M059J (cell line): ENCODE results near the gene CCDC40. TPM values are rescaled to one million over a fixed set of nuclear protein-coding genes. Genes with fewer than 3 reads are reported as not detected.

Experiments used
- DNase-seq: peaks from one replicate; pipeline ENCODE4 v3.0.0-alpha.2; 2012; ENCODE audit warnings: low read depth
- total RNA-seq: library from RNA; depleted of rRNA; stranded (reverse); fragments of >200 nt; shearing (Covaris generic); gene quantifications from 2 replicates; pipeline ENCODE4 v1.2.3, GENCODE V29; 2014

The CCDC40 gene
- total RNA-seq, 1 experiment from 2014 or later = 0.94 TPM

DNA sequence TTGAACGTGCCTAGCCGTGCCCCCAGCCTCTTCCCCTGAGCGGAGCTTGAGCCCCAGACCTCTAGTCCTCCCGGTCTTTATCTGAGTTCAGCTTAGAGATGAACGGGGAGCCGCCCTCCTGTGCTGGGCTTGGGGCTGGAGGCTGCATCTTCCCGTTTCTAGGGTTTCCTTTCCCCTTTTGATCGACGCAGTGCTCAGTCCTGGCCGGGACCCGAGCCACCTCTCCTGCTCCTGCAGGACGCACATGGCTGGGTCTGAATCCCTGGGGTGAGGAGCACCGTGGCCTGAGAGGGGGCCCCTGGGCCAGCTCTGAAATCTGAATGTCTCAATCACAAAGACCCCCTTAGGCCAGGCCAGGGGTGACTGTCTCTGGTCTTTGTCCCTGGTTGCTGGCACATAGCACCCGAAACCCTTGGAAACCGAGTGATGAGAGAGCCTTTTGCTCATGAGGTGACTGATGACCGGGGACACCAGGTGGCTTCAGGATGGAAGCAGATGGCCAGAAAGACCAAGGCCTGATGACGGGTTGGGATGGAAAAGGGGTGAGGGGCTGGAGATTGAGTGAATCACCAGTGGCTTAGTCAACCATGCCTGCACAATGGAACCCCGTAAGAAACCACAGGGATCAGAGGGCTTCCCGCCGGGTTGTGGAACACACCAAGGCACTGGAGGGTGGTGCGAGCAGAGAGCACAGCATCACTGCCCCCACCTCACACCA is 65.7 kb downstream of the CCDC40 start:
- DNase-seq = peak; percentile 58

- DNase-seq = no peak
Observed at GRCh38 chr17:80102664-80103448, 66.4 kb downstream of the CCDC40 start.

DNA sequence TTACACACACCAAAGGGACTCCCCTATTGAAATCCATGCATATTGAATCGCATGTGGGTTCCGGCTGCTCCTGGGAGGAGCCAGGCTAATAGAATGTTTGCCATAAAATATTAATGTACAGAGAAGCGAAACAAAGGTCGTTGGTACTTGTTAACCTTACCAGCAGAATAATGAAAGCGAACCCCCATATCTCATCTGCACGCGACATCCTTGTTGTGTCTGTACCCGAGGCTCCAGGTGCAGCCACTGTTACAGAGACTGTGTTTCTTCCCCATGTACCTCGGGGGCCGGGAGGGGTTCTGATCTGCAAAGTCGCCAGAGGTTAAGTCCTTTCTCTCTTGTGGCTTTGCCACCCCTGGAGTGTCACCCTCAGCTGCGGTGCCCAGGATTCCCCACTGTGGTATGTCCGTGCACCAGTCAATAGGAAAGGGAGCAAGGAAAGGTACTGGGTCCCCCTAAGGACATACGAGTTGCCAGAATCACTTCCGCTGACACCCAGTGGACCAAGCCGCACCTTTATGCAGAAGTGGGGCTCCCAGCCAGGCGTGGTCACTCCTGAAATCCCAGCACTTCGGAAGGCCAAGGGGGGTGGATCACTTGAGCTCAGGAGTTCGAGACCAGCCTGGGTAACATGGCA is 67.1 kb downstream of the CCDC40 start:
- DNase-seq = no peak

- DNase-seq = peak; percentile 25
Observed at GRCh38 chr17:80104321-80104955, 68.0 kb downstream of the CCDC40 start.

DNA sequence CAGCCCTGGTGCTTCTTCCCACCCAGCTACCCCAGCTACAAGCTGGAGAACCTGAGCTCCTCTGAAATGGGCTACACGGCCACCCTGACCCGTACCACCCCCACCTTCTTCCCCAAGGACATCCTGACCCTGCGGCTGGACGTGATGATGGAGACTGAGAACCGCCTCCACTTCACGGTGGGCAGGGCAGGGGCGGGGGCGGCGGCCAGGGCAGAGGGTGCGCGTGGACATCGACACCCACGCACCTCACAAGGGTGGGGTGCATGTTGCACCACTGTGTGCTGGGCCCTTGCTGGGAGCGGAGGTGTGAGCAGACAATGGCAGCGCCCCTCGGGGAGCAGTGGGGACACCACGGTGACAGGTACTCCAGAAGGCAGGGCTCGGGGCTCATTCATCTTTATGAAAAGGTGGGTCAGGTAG is 68.5 kb downstream of the CCDC40 start:
- DNase-seq = no peak

DNA sequence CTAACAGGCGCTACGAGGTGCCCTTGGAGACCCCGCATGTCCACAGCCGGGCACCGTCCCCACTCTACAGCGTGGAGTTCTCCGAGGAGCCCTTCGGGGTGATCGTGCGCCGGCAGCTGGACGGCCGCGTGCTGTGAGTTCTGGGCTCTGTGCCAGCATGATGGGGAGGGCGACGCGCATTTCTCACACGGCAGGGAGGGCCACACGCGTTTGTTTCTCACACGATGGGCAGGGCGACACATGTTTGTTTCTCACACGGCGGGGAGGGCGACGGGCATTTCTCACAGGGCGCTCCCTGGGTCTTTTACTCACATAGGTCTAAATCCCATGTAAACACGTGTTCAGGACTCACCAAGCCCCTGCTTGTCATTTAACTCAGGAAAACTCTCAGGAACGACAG is 69.3 kb downstream of the CCDC40 start:
- no peak for DNase-seq

DNA sequence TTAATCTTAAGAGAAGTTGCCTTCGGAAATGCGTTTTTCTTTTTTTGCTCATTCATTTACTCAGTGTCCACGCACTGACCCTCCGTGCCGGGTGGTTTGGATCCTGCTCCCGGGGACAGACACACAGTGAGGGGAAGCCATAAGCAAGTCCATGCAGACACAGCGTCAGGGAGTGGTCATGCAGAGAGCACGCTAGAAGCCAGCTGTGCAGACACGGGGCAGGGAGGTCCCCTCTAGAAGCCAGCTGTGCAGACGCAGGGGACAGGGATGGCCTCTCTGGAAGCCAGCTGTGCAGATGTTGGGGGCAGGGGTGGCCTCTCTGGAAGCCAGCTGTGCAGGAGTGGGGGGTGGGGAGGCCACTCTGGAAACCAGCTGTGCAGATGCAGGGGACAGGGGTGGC is 69.7 kb downstream of the CCDC40 start:
- DNase-seq = no peak

DNA sequence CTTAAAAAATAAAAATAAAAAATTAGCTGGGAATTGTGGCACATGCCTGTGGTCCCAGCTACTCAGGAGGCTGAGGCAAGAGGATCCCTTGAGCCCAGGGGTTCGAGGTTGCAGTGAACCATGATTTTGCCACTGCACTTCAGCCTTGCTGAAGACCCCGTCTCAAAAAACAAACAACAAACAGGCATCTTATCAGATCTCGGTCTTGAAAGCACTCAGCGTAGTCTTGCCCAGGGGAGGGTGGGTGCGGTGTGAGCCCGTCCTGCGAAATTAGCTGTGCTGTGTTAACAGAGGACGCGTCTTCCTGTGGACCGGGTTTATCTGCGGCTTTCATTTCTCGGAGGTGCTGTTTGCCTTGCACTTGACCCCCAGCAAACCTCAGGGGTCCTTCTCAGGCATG is 70.3 kb downstream of the CCDC40 start:
- DNase-seq = no peak

DNA sequence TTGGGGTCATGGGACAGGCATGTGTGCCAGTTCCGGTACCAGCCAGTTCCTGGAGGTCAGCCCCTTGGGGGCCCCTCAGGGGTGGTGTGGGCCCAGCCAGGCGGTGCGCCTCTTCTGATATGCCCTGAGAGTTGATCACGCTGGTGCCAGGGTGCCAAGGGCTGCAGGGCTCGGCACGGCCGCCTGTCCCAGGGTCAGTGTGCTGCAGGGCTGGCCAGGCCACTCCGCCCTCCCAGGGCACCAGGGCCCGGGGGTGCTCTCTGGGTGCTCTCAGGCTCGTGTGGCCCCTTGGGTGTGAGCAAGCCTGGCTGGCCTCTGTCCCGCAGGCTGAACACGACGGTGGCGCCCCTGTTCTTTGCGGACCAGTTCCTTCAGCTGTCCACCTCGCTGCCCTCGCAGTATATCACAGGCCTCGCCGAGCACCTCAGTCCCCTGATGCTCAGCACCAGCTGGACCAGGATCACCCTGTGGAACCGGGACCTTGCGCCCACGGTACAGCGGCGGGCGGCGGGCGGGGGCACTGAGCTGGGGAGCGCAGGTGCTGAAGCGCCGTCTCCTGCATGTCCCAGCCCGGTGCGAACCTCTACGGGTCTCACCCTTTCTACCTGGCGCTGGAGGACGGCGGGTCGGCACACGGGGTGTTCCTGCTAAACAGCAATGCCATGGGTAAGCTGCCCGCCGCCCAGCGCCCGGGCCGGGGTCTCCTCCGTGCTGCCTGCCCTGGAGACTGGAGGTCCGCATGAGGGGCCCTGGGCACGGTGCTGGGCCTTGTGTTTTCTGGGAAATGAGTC is 71.0 kb downstream of the CCDC40 start:
- DNase-seq = no peak

- no peak for DNase-seq
Observed at GRCh38 chr17:80108036-80108971, 71.9 kb downstream of the CCDC40 start.

GRCh38 chr17:80109066-80109660 is 72.7 kb downstream of the CCDC40 start:
- DNase-seq = no peak

DNA sequence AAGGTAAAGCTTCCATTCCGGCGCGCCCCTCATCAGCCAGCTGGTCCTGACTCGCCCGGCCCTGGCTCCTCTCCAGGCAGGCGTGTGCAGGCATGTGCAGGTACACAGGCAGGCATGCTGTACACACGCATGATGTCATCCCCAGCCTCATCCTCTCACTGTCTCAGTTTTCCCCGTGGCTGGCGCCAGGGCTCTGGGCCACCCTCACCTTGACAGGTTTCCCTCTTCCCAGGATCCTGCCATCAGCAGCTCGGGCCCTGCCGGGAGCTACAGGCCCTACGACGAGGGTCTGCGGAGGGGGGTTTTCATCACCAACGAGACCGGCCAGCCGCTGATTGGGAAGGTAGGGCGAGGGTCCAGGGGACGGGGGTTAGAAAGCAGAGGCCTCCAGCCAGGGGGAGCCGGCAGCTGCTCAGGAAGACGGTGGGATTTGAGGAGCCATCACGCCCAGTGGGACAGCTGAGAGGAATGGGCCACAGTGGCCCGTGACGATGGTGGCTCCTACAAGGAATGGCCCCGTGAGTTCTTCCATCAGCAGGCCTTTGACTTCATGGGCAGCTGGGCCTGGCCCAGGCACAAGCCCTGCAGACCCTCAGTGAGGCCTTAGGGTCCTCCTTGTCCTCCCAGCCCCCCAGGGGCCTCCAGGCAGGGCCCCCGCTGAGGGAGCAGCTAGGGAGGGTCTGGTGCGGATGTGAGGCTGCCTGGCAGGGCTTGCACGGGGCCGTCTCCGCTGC is 73.4 kb downstream of the CCDC40 start:
- no peak for DNase-seq

DNA sequence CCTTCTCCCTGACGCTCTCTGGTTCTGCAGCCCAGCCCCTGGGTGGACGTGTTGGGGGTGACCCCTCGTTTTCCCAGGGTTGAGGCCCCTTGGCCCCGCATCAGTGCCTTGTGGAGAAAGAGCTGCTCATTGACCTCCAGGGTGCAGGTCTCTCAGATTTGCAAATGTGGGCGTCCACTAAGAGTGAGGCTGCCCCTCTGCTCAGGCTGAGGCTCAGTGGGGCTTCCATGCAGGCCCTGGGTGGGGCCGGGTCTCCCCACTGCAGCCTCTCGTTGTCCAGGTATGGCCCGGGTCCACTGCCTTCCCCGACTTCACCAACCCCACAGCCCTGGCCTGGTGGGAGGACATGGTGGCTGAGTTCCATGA is 74.0 kb downstream of the CCDC40 start:
- DNase-seq = no peak

GRCh38 chr17:80110927-80111701 is 74.7 kb downstream of the CCDC40 start:
- no peak for DNase-seq

DNA sequence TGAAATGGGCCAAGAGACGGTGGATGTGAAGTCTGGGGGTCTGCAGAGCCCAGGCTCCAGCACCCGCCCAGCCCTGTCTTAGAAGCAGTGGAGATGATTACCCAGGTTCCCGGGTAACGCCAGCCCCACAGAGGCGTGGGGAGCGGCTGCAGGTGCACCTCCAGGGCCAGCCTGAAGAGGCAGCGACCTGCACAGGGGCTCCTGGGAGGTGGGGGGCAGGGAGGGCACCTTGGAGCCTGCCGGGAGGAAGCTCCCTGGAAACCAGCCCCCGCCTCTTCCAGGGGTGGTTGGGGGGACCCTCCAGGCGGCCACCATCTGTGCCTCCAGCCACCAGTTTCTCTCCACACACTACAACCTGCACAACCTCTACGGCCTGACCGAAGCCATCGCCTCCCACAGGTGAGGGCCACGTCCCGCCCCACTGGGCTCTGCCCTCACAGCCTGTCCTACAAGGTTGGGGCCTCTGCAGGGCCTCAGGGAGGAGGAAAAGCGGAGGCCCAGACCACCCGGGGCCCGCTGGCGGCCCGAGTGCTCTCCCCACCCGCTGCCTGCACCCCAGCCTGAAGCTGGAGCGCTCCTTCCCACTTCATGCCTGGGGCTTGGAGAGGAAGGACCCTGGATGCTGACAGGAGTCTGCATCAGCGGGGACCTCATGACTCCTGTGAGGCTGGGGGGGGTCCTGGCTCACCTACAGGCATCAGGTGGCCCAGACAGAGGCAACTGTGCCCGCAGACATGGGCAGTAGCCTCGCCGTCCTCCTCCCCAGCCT is 75.4 kb downstream of the CCDC40 start:
- no peak for DNase-seq

DNA sequence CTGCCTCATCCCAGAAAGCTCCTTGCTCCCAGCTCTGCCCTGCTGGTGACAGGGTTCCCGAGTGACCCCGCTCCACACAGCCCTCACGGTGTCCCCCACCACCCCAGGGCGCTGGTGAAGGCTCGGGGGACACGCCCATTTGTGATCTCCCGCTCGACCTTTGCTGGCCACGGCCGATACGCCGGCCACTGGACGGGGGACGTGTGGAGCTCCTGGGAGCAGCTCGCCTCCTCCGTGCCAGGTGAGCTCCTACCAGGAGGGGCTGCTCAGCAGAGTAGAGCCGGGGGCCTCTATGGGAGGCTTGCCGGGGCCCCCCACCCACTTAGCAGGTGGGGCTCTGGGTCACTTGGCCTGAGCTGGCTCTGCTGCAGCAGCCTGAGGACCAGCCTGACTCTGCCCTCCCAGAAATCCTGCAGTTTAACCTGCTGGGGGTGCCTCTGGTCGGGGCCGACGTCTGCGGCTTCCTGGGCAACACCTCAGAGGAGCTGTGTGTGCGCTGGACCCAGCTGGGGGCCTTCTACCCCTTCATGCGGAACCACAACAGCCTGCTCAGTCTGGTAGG is 76.1 kb downstream of the CCDC40 start:
- no peak for DNase-seq

DNA sequence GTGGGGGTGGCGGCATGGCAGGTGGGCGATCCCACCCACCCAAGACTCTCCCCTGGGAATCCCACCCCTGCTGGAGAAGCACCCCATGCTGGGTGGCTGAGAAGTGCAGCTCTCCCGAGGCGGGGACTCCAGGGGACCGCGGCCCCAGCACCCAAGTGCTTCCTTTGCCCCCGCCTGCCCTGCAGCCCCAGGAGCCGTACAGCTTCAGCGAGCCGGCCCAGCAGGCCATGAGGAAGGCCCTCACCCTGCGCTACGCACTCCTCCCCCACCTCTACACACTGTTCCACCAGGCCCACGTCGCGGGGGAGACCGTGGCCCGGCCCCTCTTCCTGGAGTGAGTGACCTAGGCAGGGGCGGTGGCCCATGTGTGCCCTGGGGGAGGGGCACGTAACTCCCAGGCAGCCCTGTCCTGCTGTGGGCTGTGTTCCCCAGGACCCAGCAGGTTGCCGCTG is 76.6 kb downstream of the CCDC40 start:
- no peak for DNase-seq
